Activated CD4-positive, alpha-beta T cell treated with anti-CD3 and anti-CD28 coated beads, Interleukin-10, Interleukin-2, amounts not matched to agents 100 ng/mL and 50 ng/mL, durations not matched to agents 16 hours and 8 hours (primary cell): ENCODE results near the gene ATIC.
A peak's percentile ranks its signal among the peaks of the same experiment; 100 is the strongest.

Experiments used
- DNase-seq: peaks from one replicate; pipeline ENCODE4 v3.0.0-alpha.2; 2020

The ATIC gene

GRCh38 chr2:215311625-215312396 is at the start of gene ATIC:
ATIC (plus strand) TSS chr2:215312059; CDS start chr2:215312143, 84 bp downstream.
- peak; percentile 96 for DNase-seq

- DNase-seq = no peak
These were observed 49.6 kb upstream of the ATIC start for GRCh38 chr2:215262303-215262702.

DNA sequence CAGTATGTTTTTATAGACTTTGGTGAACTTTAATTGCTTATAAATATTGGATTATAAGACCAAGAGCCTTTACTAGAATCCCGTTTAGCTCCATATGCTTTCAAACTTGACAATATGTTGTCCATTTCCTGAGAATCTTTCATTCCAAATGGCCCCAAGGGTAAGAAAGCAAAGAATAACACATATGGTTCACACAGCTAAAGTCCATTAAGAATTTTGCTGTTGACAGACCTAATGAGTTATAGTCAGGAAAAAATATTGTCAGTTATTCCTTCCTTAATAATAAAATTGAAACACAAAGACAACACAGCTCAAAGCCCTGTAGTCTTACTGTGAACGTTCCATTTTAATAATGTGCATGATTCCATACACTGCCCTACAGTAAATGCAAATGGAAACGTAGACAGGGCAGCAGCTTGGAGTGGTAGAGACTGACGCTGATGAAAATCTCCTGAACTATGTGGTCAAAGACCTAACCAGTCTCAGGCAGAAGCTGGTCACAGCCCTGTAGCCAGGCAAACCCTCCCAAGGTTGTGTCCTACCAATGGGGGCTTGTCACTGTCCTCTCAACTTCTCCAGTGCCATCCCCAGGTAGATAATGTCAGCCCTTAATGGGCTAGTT is 49.0 kb upstream of the ATIC start:
- DNase-seq = no peak

- DNase-seq = no peak
These were observed 47.5 kb upstream of the ATIC start for GRCh38 chr2:215264374-215264773.

GRCh38 chr2:215269397-215270117 is 42.3 kb upstream of the ATIC start:
- DNase-seq = peak; percentile 59

- DNase-seq = no peak
These were observed 41.8 kb upstream of the ATIC start for GRCh38 chr2:215270118-215270451.

DNA sequence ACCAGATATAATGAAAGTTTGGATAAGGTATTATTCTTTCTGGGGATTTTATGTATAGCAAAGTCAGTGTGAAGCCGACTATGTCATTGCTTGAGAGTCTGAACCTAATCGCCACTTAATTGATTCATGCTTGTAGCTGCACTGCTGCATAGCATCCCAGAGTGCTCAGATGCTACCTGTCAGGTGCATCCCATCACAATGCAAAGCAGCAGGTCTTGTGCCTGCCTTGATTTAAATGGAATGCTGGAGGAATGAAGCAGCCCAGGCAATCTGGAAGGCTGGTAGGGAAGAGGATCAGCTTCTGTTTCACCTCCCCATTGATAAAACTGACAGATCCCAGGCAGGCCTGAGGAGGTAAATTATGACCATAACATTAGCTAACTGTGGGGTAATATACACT is 40.4 kb upstream of the ATIC start:
- no peak for DNase-seq

GRCh38 chr2:215272918-215273317 is 38.9 kb upstream of the ATIC start:
- no peak for DNase-seq

GRCh38 chr2:215274829-215275228 is 37.0 kb upstream of the ATIC start:
- DNase-seq = no peak

DNA sequence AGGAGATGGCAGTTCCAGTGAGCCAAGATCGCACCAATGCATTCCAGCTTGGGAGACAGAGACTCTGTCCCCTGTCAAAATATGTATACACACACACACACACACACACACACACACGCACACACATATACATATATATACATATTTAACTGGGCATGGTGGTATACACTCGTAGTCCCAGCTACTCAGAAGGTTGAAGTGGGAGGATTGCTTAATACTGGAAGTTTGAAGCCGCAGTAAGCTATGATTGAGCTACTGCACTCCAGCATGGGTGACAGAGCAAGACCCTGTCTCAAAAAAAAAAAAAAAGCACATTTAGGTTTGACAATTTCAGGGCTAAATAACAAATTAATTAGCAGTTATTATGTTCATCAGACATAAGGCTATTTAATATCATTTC is 36.0 kb upstream of the ATIC start:
- DNase-seq = no peak

DNA sequence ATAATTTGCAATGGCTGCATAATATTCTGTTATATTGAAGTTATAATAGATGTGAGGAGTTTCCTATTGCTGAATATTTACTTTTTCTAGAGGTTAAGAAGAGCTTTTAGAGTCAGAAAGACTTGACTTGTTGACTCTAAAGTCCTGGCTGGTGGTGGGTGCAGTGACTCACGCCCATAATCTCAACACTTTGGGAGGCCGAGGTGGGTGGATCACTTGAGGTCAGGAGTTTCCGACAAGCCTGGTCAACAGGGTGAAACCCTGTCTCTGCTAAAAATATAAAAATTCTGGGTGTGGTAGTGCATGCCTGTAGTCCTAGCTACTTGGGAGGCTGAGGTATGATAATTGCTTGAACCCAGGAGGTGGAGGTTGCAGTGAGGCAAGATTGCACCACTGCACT is 33.9 kb upstream of the ATIC start:
- DNase-seq = no peak

DNA sequence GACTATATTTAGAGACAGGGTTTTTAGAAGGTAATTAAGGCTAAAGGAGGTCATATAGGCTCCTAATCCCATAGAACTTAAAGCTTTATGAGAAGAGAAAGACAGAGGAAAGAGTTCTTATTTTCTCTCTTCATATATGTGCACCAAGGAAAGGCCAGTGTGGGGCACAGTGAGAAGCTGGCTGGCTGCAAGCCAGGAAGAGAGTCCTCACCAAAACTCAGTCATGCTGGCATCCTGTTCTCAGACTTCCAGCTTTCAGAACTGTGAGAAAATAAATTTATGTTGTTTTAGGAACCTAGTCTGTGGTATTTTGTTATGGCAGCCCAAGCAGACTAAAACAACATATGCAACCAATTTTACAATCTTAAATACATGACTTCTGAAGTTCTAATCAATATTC is 31.5 kb upstream of the ATIC start:
- no peak for DNase-seq

DNA sequence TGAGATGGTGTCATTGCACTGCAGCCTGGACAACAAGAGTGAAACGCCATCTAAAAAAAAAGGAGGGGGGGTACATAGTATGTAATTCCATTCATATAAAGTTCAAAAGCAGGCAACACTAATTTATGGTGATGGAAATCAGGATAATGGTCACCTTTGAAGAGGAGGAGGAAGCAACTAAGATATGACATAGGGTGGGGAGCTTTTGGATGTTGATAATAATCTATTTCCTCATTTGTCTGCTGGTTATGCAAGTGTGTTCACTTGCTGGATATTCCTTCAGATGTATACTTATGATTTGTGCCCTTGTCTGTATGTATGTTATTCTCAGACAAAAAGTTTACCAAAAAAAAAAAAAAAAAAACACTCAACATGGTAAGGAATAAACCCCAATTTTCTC is 28.6 kb upstream of the ATIC start:
- DNase-seq = no peak

DNA sequence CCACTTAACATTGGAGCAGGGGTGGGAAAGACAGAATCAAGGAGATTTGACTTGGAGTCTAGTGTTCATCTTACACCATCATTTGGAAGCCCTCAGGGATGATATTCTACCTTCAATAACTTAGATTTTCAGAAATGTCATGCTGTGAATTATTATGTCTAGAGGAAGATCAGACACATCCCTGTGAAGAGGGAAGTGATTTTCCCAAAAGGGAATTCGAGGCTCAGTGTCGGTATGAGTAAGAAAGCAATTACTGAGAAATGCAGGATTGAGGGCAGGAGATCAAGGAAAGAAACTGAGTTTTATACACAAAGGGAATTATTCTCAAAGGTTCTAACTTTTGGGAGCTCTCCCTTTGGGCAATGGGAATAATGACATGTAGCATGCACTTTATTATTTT is 25.6 kb upstream of the ATIC start:
- no peak for DNase-seq

- DNase-seq = no peak
These were observed 23.6 kb upstream of the ATIC start for GRCh38 chr2:215288112-215288815.

DNA sequence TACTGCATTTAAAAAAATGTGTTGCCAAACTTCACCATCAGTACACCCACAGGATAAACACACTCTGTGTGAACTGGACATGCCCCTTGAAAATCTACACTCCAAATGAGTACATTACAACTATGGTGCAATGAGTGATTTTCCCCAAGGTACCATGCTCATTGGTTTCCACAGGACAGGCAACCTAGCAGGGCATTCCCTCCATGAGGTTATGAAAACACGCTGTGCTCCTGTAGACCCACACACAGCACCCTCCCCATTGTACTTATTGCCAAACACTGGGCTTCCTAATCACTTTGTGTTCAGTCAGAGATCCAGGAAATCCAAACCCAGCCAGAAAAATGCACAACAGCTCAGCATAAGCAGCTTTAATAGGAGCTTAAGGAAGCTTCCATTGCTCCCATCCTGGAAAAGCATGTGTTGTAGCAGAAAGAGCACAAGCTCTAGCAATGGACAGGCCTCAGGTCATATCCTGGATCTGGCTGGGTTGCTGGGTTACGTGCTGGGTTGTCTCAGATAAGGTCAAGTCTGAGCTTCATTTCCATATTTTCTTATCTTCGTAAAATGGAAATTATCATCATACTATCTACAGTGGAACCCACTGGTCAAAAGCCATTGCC is 20.8 kb upstream of the ATIC start:
- DNase-seq = no peak

GRCh38 chr2:215293879-215294278 is 18.0 kb upstream of the ATIC start:
- DNase-seq = no peak

GRCh38 chr2:215299337-215299859 is 12.5 kb upstream of the ATIC start:
- DNase-seq = no peak

GRCh38 chr2:215301994-215302393 is 9.9 kb upstream of the ATIC start:
- no peak for DNase-seq

DNA sequence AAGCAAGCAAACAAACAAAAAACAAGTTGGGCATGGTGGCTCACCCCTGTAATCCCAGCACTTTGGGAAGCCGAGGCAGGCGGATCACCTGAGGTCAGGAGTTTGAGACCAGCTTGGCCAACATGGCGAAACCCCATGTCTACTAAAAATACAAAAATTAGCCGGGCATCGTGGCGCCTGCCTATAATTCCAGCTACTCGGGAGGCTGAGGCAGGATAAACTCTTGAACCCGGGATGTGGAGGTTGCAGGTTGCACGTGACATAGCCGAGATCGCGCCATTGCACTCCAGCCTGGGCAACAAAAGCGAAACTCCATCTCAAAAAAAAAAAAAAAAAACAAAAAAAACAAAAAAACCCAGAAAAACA is 617 bp upstream of the ATIC start:
- DNase-seq = peak; percentile 24

- DNase-seq = no peak
These were observed 1.4 kb downstream of the ATIC start for GRCh38 chr2:215313255-215313613.

GRCh38 chr2:215314896-215315295 is 3.0 kb downstream of the ATIC start:
- no peak for DNase-seq

DNA sequence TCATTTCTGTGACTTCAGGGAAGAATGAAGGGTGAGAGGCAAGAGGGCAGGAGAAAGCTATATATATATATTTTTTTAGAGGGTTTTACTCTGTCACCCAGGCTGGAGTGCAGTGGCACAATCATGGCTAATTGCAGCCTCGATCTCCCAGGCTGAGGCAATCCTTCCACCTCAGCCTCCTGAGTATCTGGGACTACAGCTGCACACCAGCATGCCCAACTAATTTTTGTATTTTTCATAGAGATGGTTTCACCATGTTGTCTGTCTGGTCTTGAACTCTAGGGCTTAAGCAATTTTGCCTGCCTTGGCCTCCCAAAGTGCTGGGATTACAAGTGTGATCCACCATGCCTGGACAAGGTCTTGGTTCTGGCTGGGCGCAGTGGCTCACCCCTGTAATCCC is 3.4 kb downstream of the ATIC start:
- DNase-seq = no peak
